ENCODE results near the gene EHF.
"Not testable (repeated sequence)": the region's sequence is repeated elsewhere in the genome, so short reads cannot be mapped to it uniquely, and the experiment has no call there.

EHF gene

DNA sequence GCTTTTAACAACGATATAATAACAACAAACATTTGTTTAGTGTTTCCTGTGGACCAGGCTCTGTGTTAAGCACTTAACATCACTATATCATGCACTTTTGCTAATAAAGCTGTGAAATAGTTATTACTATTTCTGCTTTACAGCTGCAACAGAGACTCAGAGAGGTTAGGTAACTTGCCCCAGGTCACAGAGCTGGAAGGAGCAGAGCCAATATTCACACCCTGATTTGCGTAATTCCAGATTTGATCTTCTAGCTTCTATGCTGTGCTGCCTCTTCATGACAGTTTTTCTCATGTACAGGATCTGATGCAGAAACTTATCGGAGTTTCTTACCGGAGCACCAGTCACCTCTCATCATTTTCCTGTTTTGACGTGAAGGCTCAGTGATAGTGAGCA lies 33.6 kb upstream of the EHF start:
- no peaks in the 10 kb centered on the region for H3K27me3 ChIP-seq (ENCODE audit: low read length)
- H3K36me3 ChIP-seq (ENCODE audit: low read length): no peaks in the 10 kb centered on the region
- H3K4me3 ChIP-seq (ENCODE audit: insufficient read depth, low read length, poor library complexity, severe bottlenecking): no peak overlapping the region
- H3K9ac ChIP-seq (ENCODE audit: low read length): no peak overlapping the region
- no peak overlapping the region for H2AFZ ChIP-seq (ENCODE audit: low read depth, low read length, severe bottlenecking)
- no peaks in the 10 kb centered on the region for H3K9me3 ChIP-seq (ENCODE audit: insufficient read depth, low read length)
- H3F3A ChIP-seq (ENCODE audit: insufficient read depth): no peaks in the 10 kb centered on the region
- H4K20me1 ChIP-seq (ENCODE audit: low read depth, low read length): no peaks in the 10 kb centered on the region
- H3K79me2 ChIP-seq (ENCODE audit: insufficient read depth, low read length): no peaks in the 10 kb centered on the region
- H3K9me2 ChIP-seq (replicated peaks; ENCODE audit: insufficient read depth, low read length): no peaks in the 10 kb centered on the region
- no peak overlapping the region for H3K27ac ChIP-seq (ENCODE audit: low read depth, low read length)
- TF ChIP-seq EZH2phosphoT487 (conservative IDR thresholded peaks at IDR 0.05; ENCODE audit: low read length) (no peak), CTCF (IDR thresholded peaks at IDR 0.05; ENCODE audit: insufficient read depth, low read length, poor library complexity, severe bottlenecking) (no peak)
- no peak overlapping the region for H3K4me2 ChIP-seq (ENCODE audit: low read depth, low read length, poor library complexity, severe bottlenecking)

DNA sequence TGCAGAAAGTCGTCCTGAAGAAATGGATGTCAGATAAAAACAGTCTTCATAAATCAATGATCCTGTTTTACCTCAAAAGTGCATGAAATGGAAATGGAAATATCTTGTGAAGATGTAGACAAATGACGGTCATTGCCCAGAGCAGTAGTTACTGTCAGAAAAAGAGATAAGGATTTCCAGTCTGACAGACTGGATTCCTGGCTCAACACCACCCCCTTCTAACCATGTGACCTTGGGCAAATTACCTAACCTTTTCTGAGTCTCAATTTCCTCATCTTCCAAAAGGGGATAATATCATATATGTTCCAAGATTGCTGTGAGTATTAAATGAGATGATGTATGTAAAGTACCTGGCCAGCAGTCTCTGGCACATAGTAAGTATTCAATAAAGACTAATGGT lies 32.9 kb upstream of the EHF start:
- Histone ChIP-seq H3K9ac (ENCODE audit: low read length) (no peak overlapping the region), H3K36me3 (ENCODE audit: low read length) (no peaks in the 10 kb centered on the region), H2AFZ (ENCODE audit: low read depth, low read length, severe bottlenecking) (no peak overlapping the region), H3K9me3 (ENCODE audit: insufficient read depth, low read length) (no peaks in the 10 kb centered on the region), H3K9me2 (replicated peaks; ENCODE audit: insufficient read depth, low read length) (no peaks in the 10 kb centered on the region), H3K79me2 (ENCODE audit: insufficient read depth, low read length) (no peaks in the 10 kb centered on the region), H3K4me3 (ENCODE audit: insufficient read depth, low read length, poor library complexity, severe bottlenecking) (no peak overlapping the region), H3K27me3 (ENCODE audit: low read length) (no peaks in the 10 kb centered on the region), H3K27ac (ENCODE audit: low read depth, low read length) (no peak overlapping the region), H3K4me2 (ENCODE audit: low read depth, low read length, poor library complexity, severe bottlenecking) (no peak overlapping the region), H4K20me1 (ENCODE audit: low read depth, low read length) (no peaks in the 10 kb centered on the region), H3F3A (ENCODE audit: insufficient read depth) (no peaks in the 10 kb centered on the region)
- no peak for TF ChIP-seq CTCF (IDR thresholded peaks at IDR 0.05; ENCODE audit: insufficient read depth, low read length, poor library complexity, severe bottlenecking)
- no peak for TF ChIP-seq EZH2phosphoT487 (conservative IDR thresholded peaks at IDR 0.05; ENCODE audit: low read length)

- no peaks in the 10 kb centered on the region for H3K9me3 ChIP-seq (ENCODE audit: insufficient read depth, low read length)
- no peaks in the 10 kb centered on the region for H3K27me3 ChIP-seq (ENCODE audit: low read length)
- no peaks in the 10 kb centered on the region for H4K20me1 ChIP-seq (ENCODE audit: low read depth, low read length)
- no peak overlapping the region for H3K4me3 ChIP-seq (ENCODE audit: insufficient read depth, low read length, poor library complexity, severe bottlenecking)
- H3K27ac ChIP-seq (ENCODE audit: low read depth, low read length): no peak overlapping the region
- H3K36me3 ChIP-seq (ENCODE audit: low read length): no peaks in the 10 kb centered on the region
- no peaks in the 10 kb centered on the region for H3K79me2 ChIP-seq (ENCODE audit: insufficient read depth, low read length)
- no peak overlapping the region for H3K9ac ChIP-seq (ENCODE audit: low read length)
- no peaks in the 10 kb centered on the region for H3F3A ChIP-seq (ENCODE audit: insufficient read depth)
- TF ChIP-seq EZH2phosphoT487 (conservative IDR thresholded peaks at IDR 0.05; ENCODE audit: low read length): no peak
- TF ChIP-seq CTCF (IDR thresholded peaks at IDR 0.05; ENCODE audit: insufficient read depth, low read length, poor library complexity, severe bottlenecking): no peak
- no peak overlapping the region for H2AFZ ChIP-seq (ENCODE audit: low read depth, low read length, severe bottlenecking)
- no peaks in the 10 kb centered on the region for H3K9me2 ChIP-seq (replicated peaks; ENCODE audit: insufficient read depth, low read length)
- no peak overlapping the region for H3K4me2 ChIP-seq (ENCODE audit: low read depth, low read length, poor library complexity, severe bottlenecking)
Measured at GRCh38 chr11:34588701-34589100, 32.2 kb upstream of the EHF start.

GRCh38 chr11:34589177-34589576 lies 31.7 kb upstream of the EHF start:
- not testable (repeated sequence) for H2AFZ ChIP-seq (ENCODE audit: low read depth, low read length, severe bottlenecking); H3K36me3 ChIP-seq (ENCODE audit: low read length); H3K9me2 ChIP-seq (replicated peaks; ENCODE audit: insufficient read depth, low read length); H3F3A ChIP-seq (ENCODE audit: insufficient read depth); H3K4me3 ChIP-seq (ENCODE audit: insufficient read depth, low read length, poor library complexity, severe bottlenecking); H3K79me2 ChIP-seq (ENCODE audit: insufficient read depth, low read length); H3K9ac ChIP-seq (ENCODE audit: low read length); H3K4me2 ChIP-seq (ENCODE audit: low read depth, low read length, poor library complexity, severe bottlenecking); H3K9me3 ChIP-seq (ENCODE audit: insufficient read depth, low read length); H3K27ac ChIP-seq (ENCODE audit: low read depth, low read length); H3K27me3 ChIP-seq (ENCODE audit: low read length); H4K20me1 ChIP-seq (ENCODE audit: low read depth, low read length)
